Measurements from ENCODE around the gene MYCBP.

GRCh38 chr1:38915352-38915948, 42.3 kb upstream of the MYCBP start:
- TF ChIP-seq POLR2A (IDR thresholded peaks at IDR 0.05; ENCODE audit: low read depth) (no peak), EP300 (IDR thresholded peaks at IDR 0.05) (no peak)
